Kidney epithelial cell (primary cell): Measurements from ENCODE around the gene EMD. TPM values are rescaled to one million over a fixed set of nuclear protein-coding genes. Genes with fewer than 3 reads are reported as not detected.

Source experiments
- DNase-seq: peaks from one replicate; pipeline ENCODE4 v3.0.0-alpha.2; 2010; ENCODE audit warnings: low read depth
- H3K27me3 ChIP-seq: 2 replicates; pipeline ENCODE4 v1.6.0; 2011; ENCODE audit warnings: low read length; ENCODE audit not compliant: control insufficient read depth, insufficient read depth
- H3K36me3 ChIP-seq: 2 replicates; pipeline ENCODE4 v1.5.1; 2011; ENCODE audit warnings: low read length; ENCODE audit not compliant: control insufficient read depth, insufficient read depth
- H3K4me3 ChIP-seq: 2 replicates; pipeline ENCODE4 v1.5.1; 2011; ENCODE audit warnings: low read depth, mild to moderate bottlenecking, control low read depth, low read length
- CTCF ChIP-seq: IDR thresholded peaks from 2 replicates; pipeline ENCODE4 v1.5.1; 2011; ENCODE audit warnings: mild to moderate bottlenecking, moderate library complexity, low read length, control low read depth, inconsistent platforms; ENCODE audit not compliant: insufficient read depth, poor library complexity, severe bottlenecking
- total RNA-seq: library from RNA; depleted of rRNA; stranded (reverse); fragments of >200 nt; gene quantifications from 2 replicates; pipeline ENCODE4 v1.2.3, GENCODE V29; 2015

Gene EMD
- total RNA-seq, 1 donor from 2014 or later: 56.2 TPM

DNA sequence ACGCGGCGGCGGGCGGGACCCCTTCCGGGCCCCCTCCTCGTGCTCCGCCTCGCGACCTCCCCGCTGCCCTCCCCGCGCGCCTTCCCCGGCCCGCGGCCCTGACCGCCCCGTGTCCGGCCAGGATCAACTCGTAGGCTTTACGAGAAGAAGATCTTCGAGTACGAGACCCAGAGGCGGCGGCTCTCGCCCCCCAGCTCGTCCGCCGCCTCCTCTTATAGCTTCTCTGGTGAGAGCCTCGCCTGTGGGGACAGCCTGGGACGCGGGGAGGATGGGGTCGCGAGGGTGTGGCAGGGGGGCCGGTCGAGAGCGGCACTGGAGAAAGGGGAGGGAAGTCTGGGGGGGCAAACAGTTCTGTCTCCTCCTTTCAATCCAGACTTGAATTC is 465 bp downstream of the EMD start:
- Histone ChIP-seq H3K4me3 (peak overlapping the region; percentile 78), H3K36me3 (no peaks in the 10 kb centered on the region), H3K27me3 (no peaks in the 10 kb centered on the region)
- TF ChIP-seq CTCF: no peak
- no peak for DNase-seq

GRCh38 chrX:154380153-154380552 is 1.1 kb downstream of the EMD start:
- H3K27me3 ChIP-seq: no peaks in the 10 kb centered on the region
- no peak for TF ChIP-seq CTCF
- no peaks in the 10 kb centered on the region for H3K36me3 ChIP-seq
- DNase-seq: no peak
- peak overlapping the region; percentile 78 for H3K4me3 ChIP-seq

DNA sequence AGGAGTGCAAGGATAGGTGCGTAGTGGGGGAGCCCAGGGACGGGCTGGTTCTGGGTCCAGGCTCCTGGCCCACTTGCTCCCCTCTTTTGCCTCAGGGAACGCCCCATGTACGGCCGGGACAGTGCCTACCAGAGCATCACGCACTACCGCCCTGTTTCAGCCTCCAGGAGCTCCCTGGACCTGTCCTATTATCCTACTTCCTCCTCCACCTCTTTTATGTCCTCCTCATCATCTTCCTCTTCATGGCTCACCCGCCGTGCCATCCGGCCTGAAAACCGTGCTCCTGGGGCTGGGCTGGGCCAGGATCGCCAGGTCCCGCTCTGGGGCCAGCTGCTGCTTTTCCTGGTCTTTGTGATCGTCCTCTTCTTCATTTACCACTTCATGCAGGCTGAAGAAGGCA is 1.7 kb downstream of the EMD start:
- no peak for TF ChIP-seq CTCF
- H3K27me3 ChIP-seq: no peaks in the 10 kb centered on the region
- no peak overlapping the region for H3K4me3 ChIP-seq
- no peaks in the 10 kb centered on the region for H3K36me3 ChIP-seq
- DNase-seq: no peak

DNA sequence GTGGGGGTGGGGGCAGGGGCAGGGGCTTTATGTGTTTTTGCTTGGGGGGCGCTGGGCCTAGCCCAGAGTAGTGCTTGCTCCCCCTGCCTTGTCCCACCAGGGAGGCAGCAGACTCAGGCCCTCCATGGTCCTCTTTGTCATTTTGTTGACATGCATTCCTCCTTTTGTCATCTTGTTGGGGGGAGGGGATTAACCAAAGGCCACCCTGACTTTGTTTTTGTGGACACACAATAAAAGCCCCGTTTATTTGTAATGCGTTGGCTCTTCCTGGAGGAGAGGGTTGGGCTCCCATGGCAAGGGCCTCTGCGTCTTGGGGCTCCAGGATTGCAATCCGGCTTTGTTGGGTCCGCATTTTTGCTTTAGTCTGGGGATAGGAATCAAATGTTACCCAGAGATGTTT is 2.2 kb downstream of the EMD start:
- DNase-seq: no peak
- H3K4me3 ChIP-seq: no peak overlapping the region

DNA sequence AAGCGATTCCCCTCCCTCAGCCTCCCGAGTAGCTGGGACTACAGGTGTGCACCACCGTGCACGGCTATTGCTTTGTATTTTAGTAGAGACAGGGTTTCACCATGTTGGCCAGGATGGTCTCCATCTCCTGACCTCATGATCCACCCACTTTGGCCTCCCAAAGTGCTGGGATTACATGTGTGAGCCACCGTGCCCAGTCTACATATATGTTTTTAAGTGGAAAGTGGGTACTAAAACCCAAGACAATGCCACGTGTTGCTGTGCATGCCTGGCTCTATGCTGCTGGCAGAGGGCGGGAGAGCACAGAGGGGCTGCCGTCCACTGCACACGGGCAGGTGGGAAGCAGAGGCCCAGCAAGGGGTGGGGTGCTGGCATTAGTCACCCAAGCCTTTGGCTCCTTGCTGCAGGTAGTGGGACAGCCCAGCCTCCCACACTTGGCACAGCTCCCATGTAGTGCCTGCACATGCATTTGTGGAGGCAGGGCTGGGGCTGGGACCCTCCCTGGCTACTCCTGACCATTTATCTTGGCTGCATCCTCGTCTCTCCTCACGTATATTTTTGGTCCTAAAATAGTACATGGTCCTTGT is 3.5 kb downstream of the EMD start:
- DNase-seq: no peak
- H3K4me3 ChIP-seq: no peak overlapping the region
- no peaks in the 10 kb centered on the region for H3K27me3 ChIP-seq
- H3K36me3 ChIP-seq: no peaks in the 10 kb centered on the region
- TF ChIP-seq CTCF: no peak

More for the DNA sequence above, 2.2 kb downstream of the EMD start:
- TF ChIP-seq CTCF: no peak
- Histone ChIP-seq H3K36me3 (no peaks in the 10 kb centered on the region), H3K27me3 (no peaks in the 10 kb centered on the region)
